HuH-7.5 (cell line): Measurements from ENCODE around the gene TPM2.

Experiments used
- DNase-seq: peaks from one replicate; pipeline ENCODE4 v3.0.0; 2011; ENCODE audit warnings: low spot score

TPM2 gene

DNA sequence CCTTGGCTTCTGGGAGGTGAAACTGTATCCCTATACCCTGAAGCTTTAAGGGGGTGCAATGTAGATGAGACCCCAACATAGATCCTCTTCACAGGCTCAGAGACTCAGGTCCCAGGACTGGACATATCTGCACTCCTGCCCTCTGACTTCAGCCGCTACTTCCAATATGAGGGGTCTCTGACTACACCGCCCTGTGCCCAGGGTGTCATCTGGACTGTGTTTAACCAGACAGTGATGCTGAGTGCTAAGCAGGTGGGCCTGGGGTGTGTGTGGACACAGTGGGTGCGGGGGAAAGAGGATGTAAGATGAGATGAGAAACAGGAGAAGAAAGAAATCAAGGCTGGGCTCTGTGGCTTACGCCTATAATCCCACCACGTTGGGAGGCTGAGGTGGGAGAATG, 10.6 kb downstream of the TPM2 start:
- no peak for DNase-seq

DNA sequence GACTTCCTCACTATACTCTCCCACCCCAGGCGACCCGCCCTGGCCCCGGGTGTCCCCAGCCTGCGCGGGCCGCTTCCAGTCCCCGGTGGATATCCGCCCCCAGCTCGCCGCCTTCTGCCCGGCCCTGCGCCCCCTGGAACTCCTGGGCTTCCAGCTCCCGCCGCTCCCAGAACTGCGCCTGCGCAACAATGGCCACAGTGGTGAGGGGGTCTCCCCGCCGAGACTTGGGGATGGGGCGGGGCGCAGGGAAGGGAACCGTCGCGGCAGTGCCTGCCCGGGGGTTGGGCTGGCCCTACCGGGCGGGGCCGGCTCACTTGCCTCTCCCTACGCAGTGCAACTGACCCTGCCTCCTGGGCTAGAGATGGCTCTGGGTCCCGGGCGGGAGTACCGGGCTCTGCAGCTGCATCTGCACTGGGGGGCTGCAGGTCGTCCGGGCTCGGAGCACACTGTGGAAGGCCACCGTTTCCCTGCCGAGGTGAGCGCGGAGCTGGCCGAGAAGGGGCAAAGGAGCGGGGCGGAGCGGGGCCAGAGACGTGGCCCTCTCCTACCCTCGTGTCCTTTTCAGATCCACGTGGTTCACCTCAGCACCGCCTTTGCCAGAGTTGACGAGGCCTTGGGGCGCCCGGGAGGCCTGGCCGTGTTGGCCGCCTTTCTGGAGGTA, 13.9 kb downstream of the TPM2 start:
- no peak for DNase-seq

DNA sequence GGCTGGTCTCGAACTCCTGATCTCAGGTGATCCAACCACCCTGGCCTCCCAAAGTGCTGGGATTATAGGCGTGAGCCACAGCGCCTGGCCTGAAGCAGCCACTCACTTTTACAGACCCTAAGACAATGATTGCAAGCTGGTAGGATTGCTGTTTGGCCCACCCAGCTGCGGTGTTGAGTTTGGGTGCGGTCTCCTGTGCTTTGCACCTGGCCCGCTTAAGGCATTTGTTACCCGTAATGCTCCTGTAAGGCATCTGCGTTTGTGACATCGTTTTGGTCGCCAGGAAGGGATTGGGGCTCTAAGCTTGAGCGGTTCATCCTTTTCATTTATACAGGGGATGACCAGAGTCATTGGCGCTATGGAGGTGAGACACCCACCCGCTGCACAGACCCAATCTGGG, 14.5 kb downstream of the TPM2 start:
- DNase-seq, result no peak

DNA sequence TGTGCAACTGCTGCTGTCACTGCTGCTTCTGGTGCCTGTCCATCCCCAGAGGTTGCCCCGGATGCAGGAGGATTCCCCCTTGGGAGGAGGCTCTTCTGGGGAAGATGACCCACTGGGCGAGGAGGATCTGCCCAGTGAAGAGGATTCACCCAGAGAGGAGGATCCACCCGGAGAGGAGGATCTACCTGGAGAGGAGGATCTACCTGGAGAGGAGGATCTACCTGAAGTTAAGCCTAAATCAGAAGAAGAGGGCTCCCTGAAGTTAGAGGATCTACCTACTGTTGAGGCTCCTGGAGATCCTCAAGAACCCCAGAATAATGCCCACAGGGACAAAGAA, 15.7 kb downstream of the TPM2 start:
- no peak for DNase-seq

DNA sequence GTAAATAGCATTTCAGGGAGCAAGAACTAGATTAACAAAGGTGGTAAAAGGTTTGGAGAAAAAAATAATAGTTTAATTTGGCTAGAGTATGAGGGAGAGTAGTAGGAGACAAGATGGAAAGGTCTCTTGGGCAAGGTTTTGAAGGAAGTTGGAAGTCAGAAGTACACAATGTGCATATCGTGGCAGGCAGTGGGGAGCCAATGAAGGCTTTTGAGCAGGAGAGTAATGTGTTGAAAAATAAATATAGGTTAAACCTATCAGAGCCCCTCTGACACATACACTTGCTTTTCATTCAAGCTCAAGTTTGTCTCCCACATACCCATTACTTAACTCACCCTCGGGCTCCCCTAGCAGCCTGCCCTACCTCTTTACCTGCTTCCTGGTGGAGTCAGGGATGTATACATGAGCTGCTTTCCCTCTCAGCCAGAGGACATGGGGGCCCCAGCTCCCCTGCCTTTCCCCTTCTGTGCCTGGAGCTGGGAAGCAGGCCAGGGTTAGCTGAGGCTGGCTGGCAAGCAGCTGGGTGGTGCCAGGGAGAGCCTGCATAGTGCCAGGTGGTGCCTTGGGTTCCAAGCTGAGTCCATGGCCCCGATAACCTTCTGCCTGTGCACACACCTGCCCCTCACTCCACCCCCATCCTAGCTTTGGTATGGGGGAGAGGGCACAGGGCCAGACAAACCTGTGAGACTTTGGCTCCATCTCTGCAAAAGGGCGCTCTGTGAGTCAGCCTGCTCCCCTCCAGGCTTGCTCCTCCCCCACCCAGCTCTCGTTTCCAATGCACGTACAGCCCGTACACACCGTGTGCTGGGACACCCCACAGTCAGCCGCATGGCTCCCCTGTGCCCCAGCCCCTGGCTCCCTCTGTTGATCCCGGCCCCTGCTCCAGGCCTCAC, 16.3 kb downstream of the TPM2 start, which contains the start of gene CA9:
CA9 (plus strand) TSS at position 797 of the 893 bp plus-strand sequence; CDS start at position 829, 32 bp downstream.
- no peak for DNase-seq

DNA sequence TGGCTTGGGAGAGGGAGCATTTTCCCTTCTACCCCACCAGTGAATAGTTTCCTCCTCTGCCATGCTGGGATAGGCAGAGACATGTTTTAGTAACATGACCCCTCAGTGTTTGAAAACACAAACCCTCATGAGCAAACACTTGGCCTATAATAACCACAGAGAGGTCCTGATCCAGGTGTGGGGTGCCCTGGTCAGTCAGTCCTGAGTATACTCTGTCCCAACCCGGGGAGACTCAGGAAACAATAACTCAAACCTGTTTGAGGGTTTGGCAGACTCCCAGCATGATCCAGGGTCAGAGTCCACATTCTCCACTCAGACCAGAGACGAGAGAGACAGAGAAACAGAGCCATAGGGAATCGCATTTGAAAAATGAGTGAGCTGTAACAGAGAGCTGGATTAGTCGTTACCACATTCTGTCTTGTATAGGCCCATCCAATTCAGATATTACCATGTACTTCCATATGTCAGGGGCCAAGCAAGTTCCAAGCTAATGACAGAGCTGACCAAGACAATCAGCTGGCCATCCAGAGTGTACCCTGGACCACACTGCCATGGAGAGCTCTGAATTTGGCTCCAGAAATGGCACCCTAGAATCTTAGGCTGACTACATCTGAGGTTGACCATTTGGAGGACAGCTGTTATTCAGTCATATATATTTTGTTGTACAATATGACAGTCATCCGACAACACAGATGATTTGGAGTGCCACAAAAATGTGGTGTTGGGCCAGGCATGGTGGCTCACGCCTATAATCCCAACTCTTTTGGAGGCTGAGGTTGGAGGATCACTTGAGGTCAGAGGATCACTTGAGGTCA, 20.2 kb downstream of the TPM2 start:
- peak; percentile 95 for DNase-seq

DNA sequence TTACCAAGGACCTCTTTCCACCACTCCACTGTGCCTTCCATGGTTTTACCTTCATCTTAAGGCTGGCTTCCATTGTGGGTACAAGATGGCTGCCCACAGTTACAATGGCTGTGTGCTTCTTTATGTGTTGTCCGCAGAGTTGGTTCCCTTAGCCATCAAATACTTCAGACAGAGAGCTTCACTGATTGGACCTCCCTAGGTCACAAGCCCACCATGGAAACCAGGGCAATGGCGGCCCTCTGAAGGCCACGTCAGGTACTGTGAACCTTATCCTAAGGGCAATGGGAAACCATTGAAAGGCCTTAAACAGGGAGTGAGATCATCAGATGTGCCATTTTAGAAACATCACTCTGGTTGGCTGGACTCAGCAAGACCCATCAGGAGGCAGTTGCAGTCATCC, 21.8 kb downstream of the TPM2 start:
- no peak for DNase-seq

DNA sequence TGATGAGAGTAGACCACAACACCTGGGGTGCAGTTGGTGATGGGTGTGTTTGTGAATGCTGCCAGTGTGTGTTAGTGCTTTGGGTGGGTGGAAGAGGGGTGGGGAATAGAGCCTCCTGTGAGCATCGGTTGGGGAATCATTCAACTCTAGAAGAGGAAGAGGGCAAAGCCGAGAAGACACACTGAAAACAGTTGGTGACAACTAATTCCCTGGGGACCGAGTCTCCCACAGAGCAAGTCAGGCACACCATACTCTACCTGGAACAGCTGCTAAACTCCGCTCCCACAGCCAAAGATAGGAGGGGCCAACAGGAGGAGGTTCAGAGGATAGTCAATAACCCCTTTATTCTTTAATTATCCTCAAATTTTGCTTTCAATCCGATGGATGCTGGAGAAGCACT, 23.2 kb downstream of the TPM2 start:
- DNase-seq, result no peak

DNA sequence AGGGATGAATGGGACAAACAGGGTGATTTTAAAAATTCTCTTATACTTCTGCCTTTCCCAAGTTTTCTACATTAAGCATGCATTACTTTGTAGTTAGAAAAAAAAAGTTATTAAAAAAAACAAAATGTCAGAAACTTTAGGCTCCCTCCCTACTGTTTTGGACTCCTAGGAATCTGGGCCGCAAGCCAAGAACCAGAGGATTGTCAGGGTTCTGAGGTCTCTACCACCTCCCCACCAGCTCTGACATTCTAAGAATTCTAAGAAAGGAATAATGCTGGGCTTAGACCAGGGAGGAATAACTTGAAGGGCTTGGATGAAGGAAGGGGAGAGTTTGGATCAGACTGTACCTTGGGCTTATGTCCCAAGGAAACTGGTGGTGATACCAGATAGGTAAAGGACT, 23.7 kb downstream of the TPM2 start:
- no peak for DNase-seq

DNA sequence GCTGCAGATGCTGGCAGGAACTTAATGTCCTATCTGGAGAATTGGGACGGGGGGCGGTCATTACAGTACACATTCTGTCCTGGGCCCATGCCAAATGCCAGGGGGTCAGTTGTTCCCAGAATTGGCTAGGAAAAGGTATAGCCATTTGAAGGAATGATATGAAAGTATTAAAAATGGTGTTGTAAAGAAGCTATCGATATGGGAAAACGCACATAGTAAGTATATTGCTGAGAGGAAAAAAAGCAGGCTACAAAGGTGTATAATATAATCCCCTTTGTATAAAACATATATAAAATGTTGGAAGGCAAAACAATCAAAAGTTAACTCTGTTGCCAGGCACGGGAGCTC, 24.3 kb downstream of the TPM2 start:
- no peak for DNase-seq

DNA sequence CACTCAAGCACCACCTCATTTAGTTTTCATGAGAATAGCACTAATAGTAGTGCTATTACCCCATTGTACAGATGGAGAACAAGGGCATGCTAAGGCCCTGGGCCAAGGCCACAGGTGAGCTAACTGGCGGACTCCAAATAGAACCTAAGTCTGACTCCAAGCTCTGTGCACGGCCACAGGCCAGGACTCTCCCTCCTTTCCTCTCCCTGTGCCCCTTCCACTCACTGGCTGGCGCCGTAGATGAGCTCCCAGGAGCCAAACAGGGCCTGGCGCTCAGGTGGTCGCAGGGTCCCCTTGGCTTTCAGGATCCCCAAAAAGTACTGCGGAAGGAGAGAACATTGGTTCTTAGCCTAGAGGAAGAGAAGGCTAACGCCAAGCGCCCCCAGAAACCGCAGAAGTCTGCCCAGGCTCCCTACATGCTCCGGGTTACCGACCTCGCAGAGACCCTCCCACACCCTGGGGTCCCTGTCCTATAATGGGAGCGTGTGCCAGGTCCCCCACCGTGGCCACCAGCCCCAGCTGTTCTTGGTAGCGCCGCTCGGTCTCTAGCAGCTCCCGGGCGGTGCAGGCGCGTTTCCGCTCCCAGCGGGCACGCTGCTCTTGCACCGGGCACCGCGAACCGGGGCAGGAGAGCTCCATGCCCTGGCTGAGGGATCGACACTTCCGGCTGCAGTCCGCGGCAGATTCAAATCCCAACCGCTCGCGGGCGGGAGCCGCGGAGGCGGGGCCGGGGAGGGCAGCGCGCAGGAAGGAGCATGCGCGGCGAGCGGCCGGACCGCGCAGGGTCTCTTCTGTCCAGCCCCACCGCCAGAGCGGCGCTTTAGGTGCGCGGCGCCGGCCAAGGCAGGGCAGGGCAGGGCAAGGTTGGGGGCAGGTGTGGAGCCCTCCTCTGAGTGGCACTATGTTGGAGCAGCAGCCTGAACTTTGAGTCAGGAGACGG, 24.9 kb downstream of the TPM2 start, which contains the start of gene ARHGEF39:
ARHGEF39 (minus strand) TSS at position 665 of the 940 bp plus-strand sequence; CDS start at position 639, 26 bp downstream.
- DNase-seq, result peak; percentile 94

DNA sequence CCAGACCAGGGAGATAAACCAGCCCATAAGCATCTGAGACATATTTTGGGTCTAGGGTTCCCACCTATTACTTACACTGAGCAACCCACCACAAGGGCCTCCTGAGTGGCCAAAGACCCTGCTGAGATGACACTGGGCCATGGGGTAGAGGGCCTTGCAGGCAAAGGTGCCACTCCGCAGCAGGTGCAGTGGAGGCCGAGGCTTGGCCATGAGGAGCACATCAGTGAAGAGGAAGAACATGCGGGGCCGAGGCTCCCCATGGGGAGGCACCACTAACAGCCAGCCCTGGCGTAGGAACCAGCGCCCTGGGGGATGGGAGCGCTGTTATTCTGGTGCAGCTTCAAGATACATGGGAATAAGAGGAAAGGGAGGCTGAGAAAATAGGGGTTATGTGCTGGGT, 27.3 kb downstream of the TPM2 start:
- DNase-seq, result no peak

DNA sequence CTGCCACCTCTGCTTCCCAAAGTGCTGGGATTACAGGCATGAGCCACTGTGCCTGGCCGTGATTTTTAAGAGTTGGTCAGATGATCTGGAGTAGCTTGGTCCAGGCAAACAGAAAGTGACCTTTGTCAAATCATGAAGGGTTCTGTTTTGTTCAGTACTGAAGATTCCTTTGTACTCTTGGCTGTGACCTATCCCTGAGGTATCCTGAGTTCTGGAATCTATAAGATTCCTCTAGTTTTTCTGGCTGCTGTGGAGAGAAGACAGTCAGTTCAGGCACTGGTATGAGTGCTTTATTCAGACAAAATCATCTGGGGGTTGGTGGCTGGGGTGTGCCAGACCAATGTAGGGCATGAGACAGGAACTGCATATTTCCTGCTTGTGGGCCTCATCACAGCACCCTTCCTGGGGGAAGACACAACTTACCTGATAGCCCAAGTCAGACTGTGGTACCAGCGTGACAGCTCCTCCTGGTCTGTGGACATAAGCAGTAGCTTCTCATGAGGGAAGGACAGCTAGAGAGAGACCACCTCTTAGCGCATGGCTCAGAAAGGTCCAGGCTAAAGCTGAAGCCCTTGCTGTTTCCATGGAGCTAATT, 27.9 kb downstream of the TPM2 start:
- no peak for DNase-seq

DNA sequence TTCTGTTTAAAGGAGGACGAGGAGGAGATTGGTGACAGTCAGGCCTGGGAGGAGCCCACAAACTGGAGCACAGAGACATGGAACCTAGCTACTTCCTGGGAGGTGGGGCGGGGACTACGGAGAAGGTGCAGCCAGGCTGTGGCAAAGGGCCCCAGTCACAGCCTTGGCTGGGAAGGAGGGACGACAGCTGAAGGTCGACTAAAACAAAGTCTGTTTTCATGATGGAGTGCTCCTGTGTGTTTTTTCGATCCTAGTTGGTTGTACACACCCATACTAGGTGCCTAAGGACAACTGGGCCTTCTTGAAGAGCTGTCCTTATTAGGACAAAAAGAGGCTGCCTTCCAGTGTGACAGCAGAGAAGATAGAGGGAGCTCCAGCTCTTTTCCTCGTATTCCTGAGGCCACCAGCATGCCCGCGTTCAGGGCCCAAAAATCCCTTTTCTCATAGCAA, 28.7 kb downstream of the TPM2 start:
- no peak for DNase-seq

DNA sequence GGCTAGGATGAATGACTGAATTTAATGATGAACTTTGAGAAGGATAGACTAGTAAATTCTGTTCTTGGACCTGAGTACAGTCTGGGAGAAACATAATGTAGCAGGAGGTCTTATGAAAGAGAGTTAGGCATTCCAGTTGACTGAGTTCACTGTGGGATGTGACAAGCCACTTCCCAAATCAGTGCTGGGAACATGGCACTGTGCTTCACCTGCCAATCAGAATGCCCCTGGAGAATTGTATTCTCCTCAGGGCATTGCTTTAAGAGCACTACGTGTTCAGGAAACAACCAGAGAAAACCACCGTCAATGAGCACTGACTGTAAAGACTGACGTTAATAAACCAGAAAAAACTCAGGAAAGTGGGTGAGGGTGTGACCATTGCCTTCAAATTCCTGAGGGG, 30.4 kb downstream of the TPM2 start:
- no peak for DNase-seq

DNA sequence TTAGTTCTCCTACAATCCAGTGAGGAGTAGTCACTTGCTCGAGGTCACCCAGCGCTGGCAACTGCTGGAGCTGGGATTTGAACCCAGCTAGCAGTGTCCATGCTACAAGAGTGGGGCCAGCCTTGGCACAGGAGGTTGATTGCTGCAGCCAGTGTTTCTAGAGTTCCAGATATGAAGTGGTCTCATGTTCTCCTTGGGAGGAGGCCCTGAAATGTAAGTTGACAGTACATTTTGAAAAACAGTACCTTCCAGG, 30.8 kb downstream of the TPM2 start:
- DNase-seq, result no peak

DNA sequence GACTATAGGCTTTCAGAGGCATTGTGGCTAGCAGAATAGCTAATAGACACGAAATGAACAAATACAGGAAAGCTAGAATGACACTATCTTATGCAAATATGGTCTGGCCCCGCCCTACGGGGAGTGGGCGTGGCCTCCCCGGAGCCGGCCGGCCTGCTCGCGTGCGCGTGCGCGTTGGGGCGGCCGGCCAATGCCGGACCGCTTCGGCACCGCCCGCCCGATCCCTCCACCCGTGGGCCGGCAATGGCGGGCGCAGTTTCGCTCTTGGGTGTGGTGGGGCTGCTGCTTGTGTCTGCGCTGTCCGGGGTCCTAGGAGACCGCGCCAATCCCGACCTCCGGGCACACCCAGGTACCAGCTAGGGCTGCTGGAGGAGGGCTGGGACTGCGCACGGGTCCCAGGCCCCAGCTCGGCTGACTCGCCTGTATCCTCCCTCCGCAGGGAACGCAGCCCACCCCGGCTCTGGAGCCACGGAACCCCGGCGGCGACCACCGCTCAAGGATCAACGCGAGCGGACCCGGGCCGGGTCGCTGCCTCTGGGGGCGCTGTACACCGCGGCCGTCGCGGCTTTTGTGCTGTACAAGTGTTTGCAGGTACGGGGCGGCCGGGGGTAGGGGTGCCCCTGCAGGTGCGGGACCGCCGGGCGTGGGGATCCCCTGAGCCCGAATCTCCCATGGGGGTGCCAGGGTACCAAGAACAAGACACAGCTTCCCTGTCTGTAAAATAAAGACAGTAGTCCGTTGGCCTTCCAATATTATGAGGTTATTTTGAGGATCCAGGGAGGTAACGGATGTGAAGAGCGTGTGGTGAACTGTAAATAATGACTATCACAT, 31.4 kb downstream of the TPM2 start, which contains the start of gene CCDC107:
CCDC107 (plus strand) TSS at position 156 of the 831 bp plus-strand sequence; CDS start at position 244, 88 bp downstream.
- DNase-seq, result peak; percentile 83

DNA sequence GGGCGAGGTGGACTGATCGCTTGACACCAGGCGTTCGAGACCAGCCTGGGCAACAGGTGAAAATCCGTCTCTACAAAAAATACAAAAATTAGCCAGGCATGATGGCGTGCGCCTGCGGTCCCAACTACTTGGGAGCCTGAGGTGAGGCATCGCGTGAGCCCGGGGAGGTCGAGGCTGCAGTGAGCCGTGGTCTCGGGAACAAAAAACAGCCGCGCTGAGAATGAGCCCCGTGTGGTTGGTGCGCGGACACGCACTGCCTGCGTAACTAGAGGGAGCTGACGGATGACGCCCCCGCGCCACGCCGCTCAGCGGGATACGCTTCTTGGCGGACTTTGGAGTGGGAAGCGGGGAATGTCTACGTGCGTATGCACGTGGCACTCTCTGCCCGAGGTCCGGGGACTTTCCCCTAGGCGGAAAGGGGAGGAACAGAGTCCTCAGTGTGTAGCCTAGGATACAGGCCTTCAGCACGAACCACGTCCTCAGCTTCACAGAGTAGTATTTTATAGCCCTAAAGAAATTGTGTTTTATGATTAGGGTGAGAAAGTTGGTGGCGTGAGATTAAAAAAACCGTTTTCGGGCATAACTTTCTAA, 32.1 kb downstream of the TPM2 start, which contains the start of gene RMRP:
RMRP (minus strand) TSS at position 474 of the 591 bp plus-strand sequence.
- peak; percentile 94 for DNase-seq

DNA sequence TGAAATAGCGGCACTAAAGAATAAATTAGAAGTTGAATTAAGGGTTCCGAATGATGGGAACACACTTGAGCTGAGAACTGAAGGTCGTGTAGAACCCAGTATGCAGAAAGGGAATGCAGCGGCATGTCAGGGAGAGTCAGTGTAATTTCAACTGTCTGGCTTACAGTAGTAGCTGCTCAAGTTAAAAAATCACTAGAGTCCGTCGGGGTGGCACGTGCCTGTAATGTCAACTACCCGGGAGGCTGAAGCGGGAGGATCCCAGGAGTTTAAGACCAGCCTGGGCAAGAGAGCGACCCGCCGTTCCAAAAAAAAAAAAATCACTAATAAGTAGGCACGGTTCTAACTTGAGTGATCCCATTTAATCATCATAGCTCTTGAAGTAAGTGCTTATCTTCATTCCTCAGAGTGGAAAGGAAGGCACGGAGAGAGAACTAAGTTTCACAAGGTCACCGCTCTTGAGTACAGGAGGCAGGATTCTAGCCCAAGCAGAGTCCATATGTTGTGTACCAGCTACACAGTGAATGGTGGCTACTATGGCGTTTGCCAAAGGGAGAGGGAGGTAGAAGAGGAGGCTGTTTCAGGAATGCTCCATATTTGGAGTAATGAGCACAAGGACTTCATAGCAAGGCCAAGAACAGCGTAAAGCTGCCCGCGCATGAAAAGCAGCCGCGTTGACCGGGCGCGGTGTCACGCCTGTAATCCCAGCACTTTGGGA, 32.7 kb downstream of the TPM2 start:
- DNase-seq, result no peak
